ENCODE results near the gene HDAC1. TPM values are rescaled to one million over a fixed set of nuclear protein-coding genes. Genes with fewer than 3 reads are reported as not detected.

The HDAC1 gene
- total and polyA plus RNA-seq, 2 of the 4 experiments (the other 2 are of a cell fraction): 95.5 to 139 TPM

- no peak for TF ChIP-seq ELK1 (IDR thresholded peaks at IDR 0.05; ENCODE audit: borderline replicate concordance, low read depth, low read length)
- TF ChIP-seq FOS (IDR thresholded peaks at IDR 0.05; ENCODE audit: low read depth, low read length): no peak
These were observed 43.6 kb upstream of the HDAC1 start (continued) for GRCh38 chr1:32247983-32248889.

Data from IMR-90 (cell line).